GM12892 (cell line): ENCODE data around the gene VASP.

Source experiments
- POLR2A ChIP-seq: IDR thresholded peaks from 2 replicates; pipeline ENCODE4 v1.6.1; 2011; ENCODE audit warnings: low read depth, low read length, control low read depth
- POLR2AphosphoS5 ChIP-seq: IDR thresholded peaks from 2 replicates; pipeline ENCODE4 v1.6.1; 2011; ENCODE audit warnings: low read depth, low read length, control low read depth
- TAF1 ChIP-seq: IDR thresholded peaks from 2 replicates; pipeline ENCODE4 v1.6.1; 2011; ENCODE audit warnings: low read depth, mild to moderate bottlenecking, control low read depth, low read length, borderline replicate concordance

DNA sequence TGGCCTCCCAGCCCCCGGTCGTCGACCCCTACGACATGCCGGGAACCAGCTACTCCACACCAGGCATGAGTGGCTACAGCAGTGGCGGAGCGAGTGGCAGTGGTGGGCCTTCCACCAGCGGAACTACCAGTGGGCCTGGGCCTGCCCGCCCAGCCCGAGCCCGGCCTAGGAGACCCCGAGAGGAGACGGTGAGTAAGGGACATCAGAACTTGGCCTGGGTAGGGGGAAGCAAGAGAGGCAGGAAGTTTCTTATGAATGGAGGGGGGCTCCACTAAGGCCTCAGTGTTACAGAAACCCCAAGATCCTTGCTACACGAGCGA, 36.6 kb upstream of the VASP start:
- TF ChIP-seq TAF1 (no peak), POLR2A (no peak), POLR2AphosphoS5 (no peak)
